ENCODE results near the gene MYH1. TPM values are rescaled to one million over a fixed set of nuclear protein-coding genes. Genes with fewer than 3 reads are reported as not detected.

The MYH1 gene
- total RNA-seq (ENCODE audit: low replicate concordance) = 0.08 TPM in 1 of 2 replicates, not detected in the other

DNA sequence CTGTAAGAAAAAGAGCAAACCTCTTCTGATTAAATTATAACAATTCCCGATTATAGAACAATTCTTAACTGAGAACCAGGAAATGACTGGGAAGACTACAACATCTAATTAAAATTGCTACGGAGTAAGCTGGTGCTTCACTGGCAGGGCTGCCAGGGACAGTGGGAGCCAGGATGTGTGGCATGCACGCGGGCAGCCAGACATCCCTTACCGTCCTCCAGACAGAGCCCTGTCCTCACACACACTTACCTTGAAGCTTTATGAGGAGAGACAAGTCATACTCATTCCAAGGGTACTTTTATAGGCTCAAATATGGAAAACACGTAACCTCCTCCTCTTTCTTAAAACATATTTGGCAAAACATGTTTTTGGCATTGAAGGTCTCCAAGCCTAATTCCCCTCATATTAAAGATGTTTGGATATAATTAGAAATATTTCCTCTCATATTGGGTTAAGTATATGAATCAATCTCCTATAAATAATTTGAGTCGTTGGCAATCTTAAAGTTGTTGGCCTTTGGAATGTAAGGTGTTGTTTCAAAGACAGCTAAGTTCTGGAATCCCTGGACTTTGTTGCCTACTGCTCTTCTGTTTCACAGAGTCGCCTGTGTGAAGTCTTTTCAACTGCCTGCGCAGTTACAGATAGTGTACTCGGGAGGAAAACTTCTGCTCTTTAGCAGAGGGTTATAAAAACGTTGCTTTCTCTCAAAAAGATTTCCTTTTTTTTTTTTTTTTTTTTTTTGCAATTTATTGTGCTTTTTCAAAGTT is at the start of gene MYH1:
Gene MYH1, minus strand, starts transcription at position 272 of the 767 bp plus-strand sequence. CDS start 1,900 bp downstream, outside the sequence.
- TF ChIP-seq, protein P1, sequence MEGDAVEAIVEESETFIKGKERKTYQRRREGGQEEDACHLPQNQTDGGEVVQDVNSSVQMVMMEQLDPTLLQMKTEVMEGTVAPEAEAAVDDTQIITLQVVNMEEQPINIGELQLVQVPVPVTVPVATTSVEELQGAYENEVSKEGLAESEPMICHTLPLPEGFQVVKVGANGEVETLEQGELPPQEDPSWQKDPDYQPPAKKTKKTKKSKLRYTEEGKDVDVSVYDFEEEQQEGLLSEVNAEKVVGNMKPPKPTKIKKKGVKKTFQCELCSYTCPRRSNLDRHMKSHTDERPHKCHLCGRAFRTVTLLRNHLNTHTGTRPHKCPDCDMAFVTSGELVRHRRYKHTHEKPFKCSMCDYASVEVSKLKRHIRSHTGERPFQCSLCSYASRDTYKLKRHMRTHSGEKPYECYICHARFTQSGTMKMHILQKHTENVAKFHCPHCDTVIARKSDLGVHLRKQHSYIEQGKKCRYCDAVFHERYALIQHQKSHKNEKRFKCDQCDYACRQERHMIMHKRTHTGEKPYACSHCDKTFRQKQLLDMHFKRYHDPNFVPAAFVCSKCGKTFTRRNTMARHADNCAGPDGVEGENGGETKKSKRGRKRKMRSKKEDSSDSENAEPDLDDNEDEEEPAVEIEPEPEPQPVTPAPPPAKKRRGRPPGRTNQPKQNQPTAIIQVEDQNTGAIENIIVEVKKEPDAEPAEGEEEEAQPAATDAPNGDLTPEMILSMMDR (IDR thresholded peaks at IDR 0.05; ENCODE audit: insufficient read depth, low read length) = no peak
- DNase-seq (ENCODE audit: low read depth) = no peak
- H3K4me3 ChIP-seq (ENCODE audit: low read depth, low read length) = no peak within 1 kb of the TSS

DNA sequence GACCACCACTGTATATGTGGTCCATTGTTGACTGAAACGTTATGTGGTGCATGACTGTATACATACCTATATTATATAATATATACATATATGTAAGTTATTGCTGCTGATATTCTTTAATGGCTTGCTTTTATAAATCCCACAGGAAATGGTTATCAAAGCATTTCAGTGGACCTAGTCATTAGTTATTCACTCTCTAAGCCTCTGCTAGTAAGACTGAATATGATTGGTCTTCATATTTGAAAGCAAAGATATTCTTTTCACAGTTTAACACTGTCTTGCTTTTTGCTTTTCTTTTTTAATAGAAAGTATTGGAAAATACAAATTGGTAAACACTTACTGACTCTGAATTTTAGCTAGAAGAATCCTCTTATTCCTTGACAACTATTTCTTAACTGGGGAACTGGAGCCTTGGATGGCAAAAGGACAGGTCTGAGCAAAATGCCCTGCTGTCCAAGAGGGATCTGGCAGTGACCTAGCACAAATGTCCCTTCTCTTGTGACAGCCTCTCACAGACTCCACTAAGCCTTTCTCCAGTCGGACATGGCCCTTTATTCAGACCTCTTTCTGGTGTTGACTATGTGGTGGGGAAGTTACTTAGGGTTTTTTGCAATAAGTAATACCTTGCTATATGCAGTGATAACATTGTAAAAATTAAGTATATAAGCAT is 45.8 kb upstream of the MYH1 start:
- TF ChIP-seq, protein P1 (IDR thresholded peaks at IDR 0.05; ENCODE audit: insufficient read depth, low read length) = no peak

DNA sequence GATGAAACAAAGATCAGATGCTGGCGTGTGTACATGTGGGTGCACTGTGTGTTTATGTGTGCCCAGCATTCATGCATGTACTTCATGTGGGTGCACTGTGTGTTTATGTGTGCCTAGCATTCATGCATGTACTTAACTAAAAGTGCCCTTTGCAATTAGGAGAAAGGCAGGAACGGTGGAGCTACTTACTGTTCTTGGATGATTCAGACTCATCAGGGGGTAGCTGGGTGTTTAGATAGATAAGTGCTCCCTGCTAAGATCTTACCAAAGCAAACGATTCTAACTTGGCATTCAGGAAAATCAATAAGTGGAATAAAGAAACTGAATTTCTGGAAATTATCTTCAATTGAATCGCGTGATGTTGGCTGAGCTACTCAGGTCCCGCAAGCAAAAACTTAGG is 39.7 kb upstream of the MYH1 start:
- no peak for DNase-seq (ENCODE audit: low read depth)
- TF ChIP-seq, protein P1 (IDR thresholded peaks at IDR 0.05; ENCODE audit: insufficient read depth, low read length) = no peak
- H3K4me3 ChIP-seq (ENCODE audit: low read depth, low read length) = no peak overlapping the region

More for the DNA sequence above, 45.8 kb upstream of the MYH1 start:
- H3K4me3 ChIP-seq (ENCODE audit: low read depth, low read length) = no peak overlapping the region
- no peak for DNase-seq (ENCODE audit: low read depth)

DNA sequence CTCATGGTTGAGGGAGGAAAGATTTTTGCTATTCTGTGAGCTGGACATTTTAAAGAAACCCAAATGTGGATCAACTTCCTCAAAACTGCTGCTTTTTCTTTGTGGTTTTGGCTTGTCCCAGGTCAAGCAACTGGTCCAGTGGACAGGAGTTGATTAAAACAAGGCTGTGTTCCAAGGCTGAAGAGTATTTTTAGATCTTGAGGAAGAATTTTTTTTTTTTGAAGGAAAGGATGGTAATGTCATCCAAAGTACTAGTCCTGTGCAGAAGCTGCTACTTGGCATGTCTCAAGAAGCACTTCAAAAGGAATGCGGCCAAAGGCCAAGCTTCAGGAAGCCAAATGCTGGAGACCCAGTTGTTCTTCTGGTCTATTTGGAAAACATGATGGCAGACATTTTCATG is 39.1 kb upstream of the MYH1 start:
- TF ChIP-seq, protein P1 (IDR thresholded peaks at IDR 0.05; ENCODE audit: insufficient read depth, low read length) = no peak
- no peak overlapping the region for H3K4me3 ChIP-seq (ENCODE audit: low read depth, low read length)

DNA sequence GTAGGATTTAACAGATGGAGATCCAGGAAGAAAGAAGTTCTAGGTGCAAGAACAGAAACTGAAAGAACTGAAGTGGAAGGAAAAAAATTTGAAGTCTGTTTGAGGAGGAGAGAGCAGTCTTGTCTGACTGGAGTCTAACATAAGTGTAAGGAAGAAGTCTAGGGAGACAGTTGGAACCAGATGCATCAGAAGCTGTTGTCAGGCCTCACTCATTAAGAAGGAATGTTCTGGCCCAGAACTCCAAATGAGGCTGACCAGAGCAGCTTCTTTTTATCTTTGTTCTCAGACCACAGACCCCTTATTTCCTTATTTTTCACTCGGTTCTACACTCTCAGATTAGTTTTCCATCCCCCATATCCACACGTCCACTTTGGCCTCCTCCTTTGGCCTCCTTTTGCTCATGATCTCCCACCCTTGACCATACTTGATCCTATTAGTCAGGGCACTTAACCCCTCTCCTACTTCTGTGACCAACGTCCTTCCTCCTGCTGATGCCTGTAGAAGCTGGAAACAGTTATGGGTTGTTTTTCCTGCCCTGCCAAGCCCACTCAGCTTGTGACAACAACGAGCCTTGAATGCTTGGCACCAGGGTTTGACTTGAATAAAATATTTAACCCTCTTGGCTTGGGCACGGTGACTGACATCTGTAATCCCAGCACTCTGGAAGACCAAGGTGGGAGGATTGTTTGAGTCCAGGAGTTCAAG is 38.1 kb upstream of the MYH1 start:
- TF ChIP-seq, protein P1 (IDR thresholded peaks at IDR 0.05; ENCODE audit: insufficient read depth, low read length) = no peak
- no peak for DNase-seq (ENCODE audit: low read depth)
- no peak overlapping the region for H3K4me3 ChIP-seq (ENCODE audit: low read depth, low read length)

More for the DNA sequence above, 39.1 kb upstream of the MYH1 start:
- DNase-seq (ENCODE audit: low read depth) = peak; percentile 70

DNA sequence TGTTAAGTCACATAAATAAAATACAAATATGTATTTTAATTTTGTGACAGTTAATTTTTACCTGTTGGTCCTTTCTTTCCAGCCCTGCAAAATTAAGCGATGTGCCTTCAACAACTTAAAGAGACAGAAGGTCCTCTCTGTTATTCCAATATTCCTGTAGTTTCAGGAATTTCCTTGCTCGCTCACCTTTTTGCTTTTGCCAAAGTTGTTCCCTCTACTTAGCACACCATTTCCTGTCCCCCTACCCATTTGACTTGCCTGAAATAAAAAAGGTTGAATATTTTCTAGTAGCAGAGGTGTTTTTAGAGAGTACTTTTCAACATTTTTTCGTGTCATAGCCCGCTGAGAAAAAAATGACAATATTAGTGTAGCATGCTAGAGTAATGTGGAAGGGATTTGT is 31.7 kb upstream of the MYH1 start:
- H3K4me3 ChIP-seq (ENCODE audit: low read depth, low read length) = no peak overlapping the region
- no peak for DNase-seq (ENCODE audit: low read depth)
- TF ChIP-seq, protein P1 (IDR thresholded peaks at IDR 0.05; ENCODE audit: insufficient read depth, low read length) = no peak

Data from fibroblast of the aortic adventitia (primary cell).